GM12891 (cell line): Measurements from ENCODE around the gene TSR3.

Source experiments
- POLR2A ChIP-seq: IDR thresholded peaks from 2 replicates; pipeline ENCODE4 v1.6.1; 2011; ENCODE audit warnings: low read depth, low read length, control low read depth
- POU2F2 ChIP-seq: IDR thresholded peaks from 2 replicates; pipeline ENCODE4 v1.6.1; 2011; ENCODE audit warnings: low read depth, mild to moderate bottlenecking, control low read depth, low read length, moderate library complexity
- TAF1 ChIP-seq: IDR thresholded peaks from 2 replicates; pipeline ENCODE4 v1.6.1; 2011; ENCODE audit warnings: low read depth, low read length, control low read depth

DNA sequence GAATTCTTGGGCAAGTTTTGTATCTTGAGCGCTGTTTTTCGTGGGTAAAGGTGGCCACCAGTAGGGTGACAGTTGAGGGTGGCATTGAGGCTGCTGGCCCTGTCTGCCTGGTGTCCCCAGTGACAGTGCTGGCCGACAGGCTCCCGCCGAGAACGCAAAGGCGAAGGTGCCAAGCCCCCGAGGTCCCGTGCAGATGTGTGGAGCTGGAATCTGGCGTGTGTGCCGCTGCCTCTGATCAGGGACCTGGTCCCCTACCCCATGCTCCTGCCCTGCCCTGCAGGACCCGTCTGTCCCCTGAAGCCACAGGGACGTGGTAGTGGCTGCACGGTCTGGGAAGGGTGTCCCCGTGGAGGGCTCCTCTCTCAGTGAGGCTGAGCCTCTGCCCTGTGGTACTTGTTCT lies 38.8 kb downstream of the TSR3 start:
- no peak for TF ChIP-seq TAF1
- TF ChIP-seq POLR2A: no peak
- TF ChIP-seq POU2F2: no peak
